Measurements from ENCODE around the gene MYOM3.

MYOM3 gene

DNA sequence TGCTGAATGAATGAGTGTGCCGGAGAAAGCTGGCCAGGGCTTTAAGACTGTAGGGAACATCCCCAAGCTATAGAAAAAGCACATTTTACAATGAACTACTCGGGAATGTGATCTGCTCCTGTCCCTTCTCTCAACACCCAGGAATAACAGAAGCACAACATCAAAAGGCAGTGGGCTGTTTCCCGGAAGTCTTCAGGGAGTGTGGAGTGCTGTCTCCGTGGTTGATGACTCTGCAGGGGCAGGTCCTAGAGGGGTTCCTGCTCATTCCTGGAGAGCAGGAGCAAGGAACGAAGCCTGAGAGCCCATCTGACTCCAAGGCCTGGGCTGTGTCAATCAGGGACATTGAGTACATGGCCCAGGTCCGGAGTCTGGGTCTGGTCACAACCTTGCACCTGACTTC is 35.9 kb upstream of the MYOM3 start:
- Histone ChIP-seq H3K4me1 (ENCODE audit: control insufficient read depth, insufficient read depth, low read length) (no peaks in the 10 kb centered on the region), H3K27me3 (ENCODE audit: control insufficient read depth, insufficient read depth, low read length) (peaks cover 3% of the 10 kb centered on the region), H3K36me3 (ENCODE audit: control insufficient read depth, insufficient read depth, low read length) (no peaks in the 10 kb centered on the region), H3K4me3 (ENCODE audit: low read length) (no peak overlapping the region), H3K9ac (ENCODE audit: low read length) (no peak overlapping the region), H3K27ac (ENCODE audit: low read depth, low read length) (no peak overlapping the region)

DNA sequence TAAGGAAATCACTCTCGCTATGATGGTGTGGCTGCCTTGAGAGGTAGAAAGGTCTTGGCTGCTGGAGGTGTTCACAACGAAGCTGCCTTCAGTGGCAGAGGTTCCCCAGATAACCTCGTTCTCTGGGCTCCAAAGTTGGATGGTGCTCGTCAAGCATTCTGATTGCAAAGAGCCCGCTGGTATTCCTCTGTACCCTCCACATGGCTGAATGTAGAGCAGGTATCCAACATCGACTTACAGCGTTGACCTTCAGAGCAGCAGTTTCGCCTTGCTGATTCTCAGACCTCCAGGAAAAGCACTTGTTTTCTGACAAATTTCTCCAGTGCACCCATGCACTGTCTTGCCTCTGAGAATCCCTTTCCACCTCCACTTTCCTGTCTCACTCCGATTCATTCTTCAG is 35.3 kb upstream of the MYOM3 start:
- Histone ChIP-seq H3K36me3 (ENCODE audit: control insufficient read depth, insufficient read depth, low read length) (no peaks in the 10 kb centered on the region), H3K4me3 (ENCODE audit: low read length) (no peak overlapping the region), H3K27ac (ENCODE audit: low read depth, low read length) (no peak overlapping the region), H3K9ac (ENCODE audit: low read length) (no peak overlapping the region), H3K27me3 (ENCODE audit: control insufficient read depth, insufficient read depth, low read length) (peaks cover 3% of the 10 kb centered on the region), H3K4me1 (ENCODE audit: control insufficient read depth, insufficient read depth, low read length) (no peaks in the 10 kb centered on the region)

DNA sequence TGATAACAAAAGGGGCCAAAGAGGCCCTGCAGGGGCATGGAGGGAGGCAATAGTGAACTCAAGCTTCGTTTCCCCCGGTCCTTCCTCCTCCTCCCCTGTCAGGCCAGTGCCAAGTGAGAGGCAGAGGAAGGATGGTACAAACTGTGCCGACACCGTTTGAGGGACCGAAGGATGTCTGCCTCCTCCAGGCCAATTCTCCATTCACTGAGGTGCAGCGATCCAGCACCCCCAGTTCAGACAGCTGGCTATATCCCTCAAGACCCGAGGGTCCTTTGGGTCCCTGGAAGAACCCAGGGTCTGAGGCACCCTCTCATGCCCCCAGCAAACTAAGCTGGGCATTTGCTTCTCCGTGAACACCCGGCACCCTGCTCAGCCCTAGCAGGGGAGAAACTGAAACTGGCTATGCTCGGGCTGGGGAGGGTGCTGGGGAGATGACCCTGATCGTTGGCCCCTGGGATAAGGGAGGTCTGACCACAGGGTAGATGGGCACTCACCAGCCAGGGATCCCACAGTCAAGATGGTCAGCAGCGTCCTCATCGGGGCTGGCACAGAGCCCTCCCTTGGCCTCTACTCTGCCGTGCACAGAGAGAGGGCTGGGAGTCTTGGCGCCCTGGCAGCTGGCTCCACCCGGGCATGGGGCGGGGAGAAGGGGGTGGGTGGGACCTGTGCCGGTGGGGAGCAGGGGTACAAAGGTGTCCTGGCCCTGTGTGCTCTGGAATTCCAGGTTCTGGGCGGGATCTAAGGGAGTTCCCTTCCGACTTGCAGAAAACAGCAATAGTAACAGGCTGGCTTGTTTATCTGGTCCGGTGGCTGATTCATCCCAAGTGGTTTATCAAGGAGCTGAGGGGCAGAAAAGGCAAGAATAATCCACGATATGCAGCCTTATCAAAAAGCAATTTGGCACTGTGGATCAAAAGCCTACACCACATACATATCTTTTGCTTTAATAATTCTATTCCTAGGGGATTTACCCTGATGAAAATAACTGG is 30.9 kb upstream of the MYOM3 start, which contains the start of gene IL22RA1:
TSS of gene IL22RA1 (minus strand) at position 595 of the 989 bp plus-strand sequence. CDS start at position 537, 58 bp downstream.
- peak within 1 kb of the TSS; percentile 69 for H3K4me3 ChIP-seq (ENCODE audit: low read length)
- no peaks in the 10 kb centered on the region for H3K4me1 ChIP-seq (ENCODE audit: control insufficient read depth, insufficient read depth, low read length)
- H3K9ac ChIP-seq (ENCODE audit: low read length): no peak within 1 kb of the TSS
- H3K27me3 ChIP-seq (ENCODE audit: control insufficient read depth, insufficient read depth, low read length): no peaks in the 10 kb centered on the region
- H3K27ac ChIP-seq (ENCODE audit: low read depth, low read length): no peak within 1 kb of the TSS
- H3K36me3 ChIP-seq (ENCODE audit: control insufficient read depth, insufficient read depth, low read length): no peaks in the 10 kb centered on the region

DNA sequence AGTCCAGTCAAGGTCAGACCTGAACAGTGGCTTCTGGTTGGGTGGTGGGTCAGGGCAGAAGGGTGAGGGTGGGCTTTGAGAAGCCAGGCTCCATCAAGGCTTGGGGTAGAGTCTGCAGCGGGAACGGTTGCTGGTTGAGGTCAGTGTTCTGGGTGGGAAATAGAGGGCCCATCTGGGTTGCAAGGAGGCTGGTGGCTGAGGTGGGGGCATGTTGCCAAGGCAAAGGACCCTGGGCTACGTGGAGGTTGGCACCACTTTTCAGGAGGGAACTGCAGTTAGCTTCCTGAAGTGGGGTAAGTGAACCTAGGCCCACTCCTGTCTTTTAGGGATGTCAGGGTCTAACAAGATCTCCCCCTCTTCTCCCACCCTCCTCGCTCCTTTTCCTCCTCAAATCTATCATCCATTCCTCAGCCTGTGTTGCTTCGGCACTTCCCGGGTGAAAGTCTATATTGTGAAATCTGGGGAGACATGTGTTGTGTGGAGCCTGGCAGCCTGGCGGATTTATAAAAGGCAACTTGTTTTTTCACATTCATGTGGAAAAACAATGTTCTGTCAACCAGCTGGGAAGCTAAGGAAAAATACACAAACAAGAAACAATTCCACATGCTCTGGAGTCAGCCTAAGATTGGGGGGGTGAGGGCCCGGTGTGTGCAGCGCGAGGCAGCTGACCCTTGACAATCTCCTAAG is 29.5 kb upstream of the MYOM3 start:
- no peaks in the 10 kb centered on the region for H3K4me1 ChIP-seq (ENCODE audit: control insufficient read depth, insufficient read depth, low read length)
- H3K4me3 ChIP-seq (ENCODE audit: low read length): no peak overlapping the region
- H3K9ac ChIP-seq (ENCODE audit: low read length): no peak overlapping the region
- no peak overlapping the region for H3K27ac ChIP-seq (ENCODE audit: low read depth, low read length)
- H3K27me3 ChIP-seq (ENCODE audit: control insufficient read depth, insufficient read depth, low read length): no peaks in the 10 kb centered on the region
- H3K36me3 ChIP-seq (ENCODE audit: control insufficient read depth, insufficient read depth, low read length): no peaks in the 10 kb centered on the region

DNA sequence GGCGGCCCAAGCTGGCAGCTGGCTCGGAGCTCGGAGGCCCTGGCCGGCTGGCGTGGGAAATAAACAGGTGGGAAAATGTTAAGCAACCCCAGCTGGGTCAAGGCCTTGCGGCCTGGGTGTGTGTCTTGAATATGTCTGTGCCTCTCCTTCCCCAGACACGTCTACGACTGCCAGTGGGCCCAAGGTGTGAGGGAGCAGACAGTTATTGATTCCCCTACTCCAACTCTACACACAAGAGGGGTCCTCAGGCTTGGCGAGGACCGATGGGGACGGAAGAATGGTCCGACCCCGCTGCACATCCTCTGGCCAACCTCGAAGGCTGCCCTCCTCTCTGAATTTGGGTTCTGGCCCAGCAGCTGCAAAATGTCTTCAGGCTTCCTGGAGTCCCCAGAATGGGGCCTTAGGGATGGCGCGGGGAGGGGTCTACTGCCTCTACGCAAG is 28.8 kb upstream of the MYOM3 start:
- Histone ChIP-seq H3K4me1 (ENCODE audit: control insufficient read depth, insufficient read depth, low read length) (no peaks in the 10 kb centered on the region), H3K9ac (ENCODE audit: low read length) (no peak overlapping the region), H3K36me3 (ENCODE audit: control insufficient read depth, insufficient read depth, low read length) (no peaks in the 10 kb centered on the region), H3K27me3 (ENCODE audit: control insufficient read depth, insufficient read depth, low read length) (no peaks in the 10 kb centered on the region), H3K27ac (ENCODE audit: low read depth, low read length) (no peak overlapping the region), H3K4me3 (ENCODE audit: low read length) (no peak overlapping the region)

DNA sequence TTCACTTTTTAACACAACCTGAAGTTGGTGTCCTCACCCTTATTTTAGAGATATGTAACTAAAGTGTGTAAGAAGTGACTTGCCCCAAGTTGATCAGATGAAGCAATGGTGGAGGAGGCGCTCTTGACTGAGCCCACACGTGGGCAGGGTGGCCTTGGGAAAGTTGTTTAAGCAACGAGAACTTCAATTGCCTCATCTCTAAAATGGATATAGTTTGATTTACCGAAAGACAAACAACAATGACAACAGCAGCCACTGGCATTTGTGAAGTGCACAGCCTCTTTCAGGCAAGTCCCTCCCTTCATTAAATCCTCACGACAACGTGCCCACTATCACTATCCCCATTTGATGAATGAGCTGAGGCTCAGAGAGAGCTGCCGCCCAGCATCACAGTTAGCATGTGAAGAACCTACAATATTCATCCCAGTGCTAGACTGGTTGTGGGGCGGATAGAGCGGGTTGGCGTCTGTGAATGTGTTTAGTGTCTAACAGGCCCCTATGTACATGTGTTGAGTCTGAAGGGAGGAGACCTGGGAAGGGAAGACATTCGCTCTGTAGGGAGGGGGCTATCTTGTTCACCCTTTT is 28.0 kb upstream of the MYOM3 start:
- Histone ChIP-seq H3K4me1 (ENCODE audit: control insufficient read depth, insufficient read depth, low read length) (no peaks in the 10 kb centered on the region), H3K9ac (ENCODE audit: low read length) (no peak overlapping the region), H3K36me3 (ENCODE audit: control insufficient read depth, insufficient read depth, low read length) (no peaks in the 10 kb centered on the region), H3K27ac (ENCODE audit: low read depth, low read length) (no peak overlapping the region), H3K4me3 (ENCODE audit: low read length) (no peak overlapping the region), H3K27me3 (ENCODE audit: control insufficient read depth, insufficient read depth, low read length) (no peaks in the 10 kb centered on the region)

DNA sequence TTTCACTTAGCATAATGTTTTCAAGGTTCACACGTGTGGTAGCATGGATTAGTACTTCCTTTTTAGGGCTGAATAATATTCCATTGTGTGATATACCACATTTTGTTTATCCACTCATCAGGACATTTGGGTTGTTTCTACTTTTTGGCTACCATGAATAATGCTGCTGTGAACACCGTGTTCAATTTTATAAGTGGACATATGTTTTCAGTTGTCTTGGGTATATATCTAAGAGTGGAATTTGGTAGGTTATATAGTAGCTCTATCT is 27.2 kb upstream of the MYOM3 start:
- no peaks in the 10 kb centered on the region for H3K4me1 ChIP-seq (ENCODE audit: control insufficient read depth, insufficient read depth, low read length)
- no peak overlapping the region for H3K27ac ChIP-seq (ENCODE audit: low read depth, low read length)
- H3K36me3 ChIP-seq (ENCODE audit: control insufficient read depth, insufficient read depth, low read length): no peaks in the 10 kb centered on the region
- no peaks in the 10 kb centered on the region for H3K27me3 ChIP-seq (ENCODE audit: control insufficient read depth, insufficient read depth, low read length)
- H3K9ac ChIP-seq (ENCODE audit: low read length): no peak overlapping the region
- no peak overlapping the region for H3K4me3 ChIP-seq (ENCODE audit: low read length)

DNA sequence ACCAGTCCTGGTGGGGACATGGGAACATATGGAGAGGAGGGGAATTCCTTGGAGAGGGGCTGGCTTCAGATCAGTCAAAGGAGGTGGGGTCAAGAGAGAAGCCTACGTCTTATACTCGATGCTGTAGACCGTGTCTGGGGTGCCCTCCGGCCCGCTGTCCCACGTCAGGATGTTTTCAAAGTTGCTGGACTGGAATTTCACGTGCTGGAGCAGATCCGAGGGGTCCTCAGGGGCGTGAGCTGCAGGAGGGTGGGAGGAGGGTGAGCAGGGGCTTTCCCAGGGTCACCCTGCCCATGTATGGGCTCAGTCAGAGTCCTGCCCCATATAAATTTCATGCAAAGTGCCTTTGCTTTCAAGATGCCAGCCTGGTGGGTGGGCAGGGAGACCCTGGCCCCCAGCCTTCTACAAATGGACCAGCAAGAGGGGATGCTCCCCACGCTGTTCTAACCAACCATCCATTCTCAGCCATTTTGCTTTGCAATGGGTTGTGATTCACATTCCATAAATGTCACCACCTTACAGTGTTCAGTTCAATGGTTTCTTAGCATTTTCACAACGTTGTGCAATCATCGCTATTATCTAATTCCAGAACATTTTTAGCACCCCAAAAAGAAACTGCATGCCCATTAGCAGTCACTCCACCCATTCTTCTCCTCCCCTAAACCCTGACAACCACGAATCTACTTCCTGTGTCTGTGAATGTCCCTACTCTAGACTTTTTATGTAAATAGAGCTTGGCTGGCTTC is 26.7 kb upstream of the MYOM3 start:
- Histone ChIP-seq H3K36me3 (ENCODE audit: control insufficient read depth, insufficient read depth, low read length) (no peaks in the 10 kb centered on the region), H3K9ac (ENCODE audit: low read length) (no peak overlapping the region)

DNA sequence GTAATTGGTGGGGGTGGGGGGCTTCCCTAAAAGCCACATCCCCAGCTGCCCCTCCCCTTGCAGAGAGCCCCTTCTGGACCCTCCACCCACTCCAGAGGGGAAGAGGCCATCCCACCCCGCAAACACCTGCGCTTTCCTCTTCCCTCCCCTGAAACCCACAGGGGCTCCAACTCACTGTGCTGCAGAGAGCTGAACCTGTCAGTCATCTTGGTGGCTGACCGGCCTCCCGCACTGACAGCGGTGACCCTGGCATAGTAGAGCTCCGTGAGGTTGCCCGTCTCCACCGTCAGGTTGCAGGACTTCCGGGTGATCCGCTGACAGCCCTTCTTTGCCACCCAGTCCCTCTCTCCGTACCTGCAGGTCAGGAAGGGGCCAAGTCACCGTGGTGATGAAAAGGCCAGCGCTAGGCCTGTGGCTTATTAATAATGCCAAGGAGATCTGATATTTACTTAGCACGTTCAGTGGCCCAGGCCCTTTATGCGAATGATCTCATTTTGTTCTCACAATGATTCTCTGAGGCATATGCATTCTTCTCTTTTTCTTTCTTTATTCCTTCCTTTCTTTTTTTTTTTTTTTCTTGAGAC is 25.1 kb upstream of the MYOM3 start:
- no peaks in the 10 kb centered on the region for H3K36me3 ChIP-seq (ENCODE audit: control insufficient read depth, insufficient read depth, low read length)
- H3K4me3 ChIP-seq (ENCODE audit: low read length): no peak overlapping the region
- no peak overlapping the region for H3K9ac ChIP-seq (ENCODE audit: low read length)
- no peaks in the 10 kb centered on the region for H3K27me3 ChIP-seq (ENCODE audit: control insufficient read depth, insufficient read depth, low read length)
- H3K4me1 ChIP-seq (ENCODE audit: control insufficient read depth, insufficient read depth, low read length): no peaks in the 10 kb centered on the region
- no peak overlapping the region for H3K27ac ChIP-seq (ENCODE audit: low read depth, low read length)

More for the DNA sequence above, 26.7 kb upstream of the MYOM3 start:
- Histone ChIP-seq H3K4me3 (ENCODE audit: low read length) (no peak overlapping the region), H3K27me3 (ENCODE audit: control insufficient read depth, insufficient read depth, low read length) (no peaks in the 10 kb centered on the region), H3K27ac (ENCODE audit: low read depth, low read length) (no peak overlapping the region), H3K4me1 (ENCODE audit: control insufficient read depth, insufficient read depth, low read length) (no peaks in the 10 kb centered on the region)

DNA sequence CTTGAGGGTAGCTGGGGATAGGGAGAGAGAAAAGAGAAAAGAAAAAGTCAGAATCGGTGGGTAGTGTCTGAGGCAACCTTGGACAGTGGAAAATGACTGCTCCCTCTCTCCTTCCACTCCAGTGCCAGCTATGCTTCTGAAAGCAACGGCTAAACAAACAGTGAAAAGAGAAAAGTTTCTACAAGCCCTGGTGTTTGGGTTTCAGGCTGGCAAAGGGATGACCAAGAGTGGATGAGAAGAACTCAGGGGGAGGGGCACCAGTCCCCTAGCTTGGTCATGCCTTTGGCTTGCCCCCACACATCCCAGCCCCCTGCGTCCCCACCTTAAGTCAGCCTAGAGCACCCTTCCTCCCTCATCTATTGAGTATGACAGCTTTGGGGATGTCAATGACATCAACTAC is 22.4 kb upstream of the MYOM3 start:
- Histone ChIP-seq H3K27me3 (ENCODE audit: control insufficient read depth, insufficient read depth, low read length) (no peaks in the 10 kb centered on the region), H3K4me1 (ENCODE audit: control insufficient read depth, insufficient read depth, low read length) (no peaks in the 10 kb centered on the region), H3K9ac (ENCODE audit: low read length) (no peak overlapping the region), H3K36me3 (ENCODE audit: control insufficient read depth, insufficient read depth, low read length) (no peaks in the 10 kb centered on the region), H3K4me3 (ENCODE audit: low read length) (no peak overlapping the region), H3K27ac (ENCODE audit: low read depth, low read length) (no peak overlapping the region)

DNA sequence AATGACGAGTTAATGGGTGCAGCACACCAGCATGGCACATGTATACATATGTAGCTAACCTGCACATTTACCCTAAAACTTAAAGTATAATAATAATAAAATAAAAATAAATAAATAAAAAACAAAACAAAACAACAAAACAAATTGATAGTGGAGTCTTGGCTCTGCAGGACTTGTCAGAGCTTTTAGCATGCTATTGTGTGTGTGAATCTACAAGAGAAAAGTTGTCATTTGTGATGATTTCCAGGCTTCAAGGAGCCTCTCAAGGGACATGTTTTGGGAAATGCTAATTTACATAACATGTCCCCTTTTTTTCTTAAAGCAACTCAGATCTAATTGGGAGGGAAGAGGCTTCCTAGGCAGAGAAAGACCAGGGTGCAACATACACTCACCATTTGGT is 21.9 kb upstream of the MYOM3 start:
- H3K36me3 ChIP-seq (ENCODE audit: control insufficient read depth, insufficient read depth, low read length): no peaks in the 10 kb centered on the region
- H3K27me3 ChIP-seq (ENCODE audit: control insufficient read depth, insufficient read depth, low read length): no peaks in the 10 kb centered on the region
- H3K4me3 ChIP-seq (ENCODE audit: low read length): no peak overlapping the region
- no peak overlapping the region for H3K27ac ChIP-seq (ENCODE audit: low read depth, low read length)
- no peak overlapping the region for H3K9ac ChIP-seq (ENCODE audit: low read length)
- H3K4me1 ChIP-seq (ENCODE audit: control insufficient read depth, insufficient read depth, low read length): no peaks in the 10 kb centered on the region

DNA sequence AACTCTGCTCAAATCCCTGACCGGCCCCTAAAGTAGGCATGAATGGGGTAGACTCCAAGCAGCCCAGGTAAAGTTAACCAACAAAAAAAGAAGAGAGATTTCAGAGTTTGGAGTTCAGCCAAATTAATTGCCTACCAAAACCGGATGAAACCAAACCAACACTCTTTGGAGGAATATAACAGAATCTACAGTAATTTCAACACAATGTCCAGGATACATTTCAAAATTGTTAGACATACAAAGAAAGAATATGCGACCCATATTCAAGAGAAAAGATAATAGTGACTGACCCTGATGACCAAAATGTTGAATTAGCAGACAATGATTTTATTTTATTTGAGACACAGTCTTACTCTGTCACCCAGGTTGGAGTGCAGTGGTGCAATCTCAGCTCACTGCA is 18.4 kb upstream of the MYOM3 start:
- H3K27ac ChIP-seq (ENCODE audit: low read depth, low read length): no peak overlapping the region
- H3K4me3 ChIP-seq (ENCODE audit: low read length): no peak overlapping the region
- no peak overlapping the region for H3K9ac ChIP-seq (ENCODE audit: low read length)
- no peaks in the 10 kb centered on the region for H3K27me3 ChIP-seq (ENCODE audit: control insufficient read depth, insufficient read depth, low read length)
- H3K36me3 ChIP-seq (ENCODE audit: control insufficient read depth, insufficient read depth, low read length): no peaks in the 10 kb centered on the region
- H3K4me1 ChIP-seq (ENCODE audit: control insufficient read depth, insufficient read depth, low read length): no peaks in the 10 kb centered on the region

Measured in rectal smooth muscle tissue (tissue), 1 donor.